ENCODE measurements around the gene GPATCH2. TPM values are rescaled to one million over a fixed set of nuclear protein-coding genes. Genes with fewer than 3 reads are reported as not detected.

Gene GPATCH2
- total and polyA plus RNA-seq, 2 donors (not counting 1 experiment from before 2014, with no cell fraction given), result 4.7 to 14.7 TPM

- Histone ChIP-seq H3K9ac (ENCODE audit: low read length) (no peak overlapping the region), H3K27ac (ENCODE audit: low read length in 2 of 2) (no peak overlapping the region), H3K79me2 (ENCODE audit: control insufficient read depth, insufficient read depth, low read length) (no peaks in the 10 kb centered on the region), H3K4me2 (replicated peaks; ENCODE audit: low read depth, low read length, poor library complexity, severe bottlenecking) (no peak overlapping the region), H3K4me1 (ENCODE audit: control insufficient read depth in 2 of 2, insufficient read depth in 2 of 2, low read length in 2 of 2) (no peaks in the 10 kb centered on the region), H2AFZ (ENCODE audit: insufficient read depth, low read depth, low read length, poor library complexity, severe bottlenecking) (no peak overlapping the region), H3K4me3 (ENCODE audit: control extremely low read depth in 1 of 5, extremely low read depth in 1 of 5, insufficient read depth in 1 of 5, low read depth in 2 of 5, low read length in 4 of 5) (no peak overlapping the region), H3K9me3 (ENCODE audit: control extremely low read depth in 1 of 3, control insufficient read depth in 2 of 3, insufficient read depth in 1 of 3, low read length in 2 of 3) (no peaks in the 10 kb centered on the region), H4K20me1 (ENCODE audit: control insufficient read depth, insufficient read depth, low read length, poor library complexity, severe bottlenecking) (no peaks in the 10 kb centered on the region), H3K36me3 (replicated peaks in 1 of 2; ENCODE audit: control extremely low read depth in 1 of 2, control insufficient read depth in 1 of 2, extremely low read depth in 1 of 2, insufficient read depth in 2 of 2, low read length in 1 of 2) (no peaks in the 10 kb centered on the region), H3K27me3 (replicated peaks in 1 of 4; ENCODE audit: control extremely low read depth in 1 of 4, control insufficient read depth in 3 of 4, insufficient read depth in 4 of 4, low read length in 3 of 4) (no peaks in the 10 kb centered on the region)
- H3K4me1 Mint-ChIP-seq, result no peaks in the 10 kb centered on the region
- H3K27me3 Mint-ChIP-seq, result no peaks in the 10 kb centered on the region
- H3K27ac Mint-ChIP-seq, result no peak overlapping the region
- intact Hi-C loops (cut with micrococcal nuclease), result no loop called here
- no peak for TF ChIP-seq EZH2 (IDR thresholded peaks at IDR 0.05; ENCODE audit: borderline replicate concordance, insufficient read depth, low read depth, low read length, poor library complexity, severe bottlenecking)
- no peak for TF ChIP-seq CTCF (IDR thresholded peaks at IDR 0.05)
- no CpG with 5 or more reads among the region's 3 CpGs for WGBS (ENCODE audit: insufficient coverage)
- ChIA-PET POLR2A (no interaction called here), CTCF (no interaction called here)
- DNase-seq (no peak), ATAC-seq (ENCODE audit: low read depth) (no peak)
- no peaks in the 10 kb centered on the region for H3K9me3 Mint-ChIP-seq (ENCODE audit: insufficient read depth)
- no peak overlapping the region for H3K4me3 Mint-ChIP-seq
Measured at GRCh38 chr1:217522277-217522676, 108.6 kb downstream of the GPATCH2 start.

- Histone ChIP-seq H3K36me3 (replicated peaks in 1 of 2; ENCODE audit: control extremely low read depth in 1 of 2, control insufficient read depth in 1 of 2, extremely low read depth in 1 of 2, insufficient read depth in 2 of 2, low read length in 1 of 2) (no peaks in the 10 kb centered on the region), H4K20me1 (ENCODE audit: control insufficient read depth, insufficient read depth, low read length, poor library complexity, severe bottlenecking) (no peaks in the 10 kb centered on the region), H3K79me2 (ENCODE audit: control insufficient read depth, insufficient read depth, low read length) (no peaks in the 10 kb centered on the region), H3K4me2 (replicated peaks; ENCODE audit: low read depth, low read length, poor library complexity, severe bottlenecking) (no peak overlapping the region), H3K4me1 (ENCODE audit: control insufficient read depth in 2 of 2, insufficient read depth in 2 of 2, low read length in 2 of 2) (no peaks in the 10 kb centered on the region), H2AFZ (ENCODE audit: insufficient read depth, low read depth, low read length, poor library complexity, severe bottlenecking) (no peak overlapping the region), H3K9me3 (ENCODE audit: control extremely low read depth in 1 of 3, control insufficient read depth in 2 of 3, insufficient read depth in 1 of 3, low read length in 2 of 3) (no peaks in the 10 kb centered on the region), H3K4me3 (ENCODE audit: control extremely low read depth in 1 of 5, extremely low read depth in 1 of 5, insufficient read depth in 1 of 5, low read depth in 2 of 5, low read length in 4 of 5) (no peak overlapping the region), H3K9ac (ENCODE audit: low read length) (no peak overlapping the region), H3K27me3 (replicated peaks in 1 of 4; ENCODE audit: control extremely low read depth in 1 of 4, control insufficient read depth in 3 of 4, insufficient read depth in 4 of 4, low read length in 3 of 4) (no peaks in the 10 kb centered on the region), H3K27ac (ENCODE audit: low read length in 2 of 2) (no peak overlapping the region)
- DNase-seq (no peak), ATAC-seq (ENCODE audit: low read depth) (no peak)
- TF ChIP-seq CTCF (IDR thresholded peaks at IDR 0.05), result no peak
- no peak for TF ChIP-seq EZH2 (IDR thresholded peaks at IDR 0.05; ENCODE audit: borderline replicate concordance, insufficient read depth, low read depth, low read length, poor library complexity, severe bottlenecking)
- H3K4me1 Mint-ChIP-seq, result no peaks in the 10 kb centered on the region
- ChIA-PET POLR2A (no interaction called here), CTCF (no interaction called here)
- no peak overlapping the region for H3K27ac Mint-ChIP-seq
- H3K27me3 Mint-ChIP-seq, result no peaks in the 10 kb centered on the region
- H3K9me3 Mint-ChIP-seq (ENCODE audit: insufficient read depth), result no peaks in the 10 kb centered on the region
- intact Hi-C loops (cut with micrococcal nuclease), result no loop called here
- WGBS (ENCODE audit: insufficient coverage), result no CpG with 5 or more reads among the region's 4 CpGs
- no peak overlapping the region for H3K4me3 Mint-ChIP-seq
Measured at GRCh38 chr1:217521317-217521716, 109.6 kb downstream of the GPATCH2 start.
